ENCODE results near the gene CYBB.

DNA sequence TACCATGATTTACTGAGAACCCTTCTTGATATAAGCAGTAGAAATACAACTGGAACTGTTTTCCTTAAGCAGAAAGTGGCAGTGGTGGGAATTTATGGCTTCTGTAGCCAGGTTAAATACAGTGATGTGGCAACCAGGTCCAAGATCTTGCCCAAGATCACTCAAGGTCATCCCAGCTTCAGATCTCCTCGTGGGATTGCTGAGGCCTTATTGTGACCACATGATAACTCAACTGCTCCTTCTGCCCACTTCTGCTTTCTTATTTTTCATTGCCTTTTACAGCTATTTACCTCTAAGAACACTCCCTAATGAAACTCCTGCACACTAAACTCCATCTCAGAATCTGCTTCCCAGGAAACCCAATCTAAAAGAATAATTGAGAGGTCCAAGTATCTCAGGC, 12.4 kb upstream of the CYBB start:
- TF ChIP-seq, protein P1, sequence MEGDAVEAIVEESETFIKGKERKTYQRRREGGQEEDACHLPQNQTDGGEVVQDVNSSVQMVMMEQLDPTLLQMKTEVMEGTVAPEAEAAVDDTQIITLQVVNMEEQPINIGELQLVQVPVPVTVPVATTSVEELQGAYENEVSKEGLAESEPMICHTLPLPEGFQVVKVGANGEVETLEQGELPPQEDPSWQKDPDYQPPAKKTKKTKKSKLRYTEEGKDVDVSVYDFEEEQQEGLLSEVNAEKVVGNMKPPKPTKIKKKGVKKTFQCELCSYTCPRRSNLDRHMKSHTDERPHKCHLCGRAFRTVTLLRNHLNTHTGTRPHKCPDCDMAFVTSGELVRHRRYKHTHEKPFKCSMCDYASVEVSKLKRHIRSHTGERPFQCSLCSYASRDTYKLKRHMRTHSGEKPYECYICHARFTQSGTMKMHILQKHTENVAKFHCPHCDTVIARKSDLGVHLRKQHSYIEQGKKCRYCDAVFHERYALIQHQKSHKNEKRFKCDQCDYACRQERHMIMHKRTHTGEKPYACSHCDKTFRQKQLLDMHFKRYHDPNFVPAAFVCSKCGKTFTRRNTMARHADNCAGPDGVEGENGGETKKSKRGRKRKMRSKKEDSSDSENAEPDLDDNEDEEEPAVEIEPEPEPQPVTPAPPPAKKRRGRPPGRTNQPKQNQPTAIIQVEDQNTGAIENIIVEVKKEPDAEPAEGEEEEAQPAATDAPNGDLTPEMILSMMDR (IDR thresholded peaks at IDR 0.05), result no peak
- TF ChIP-seq POLR2A (IDR thresholded peaks at IDR 0.05), result no peak

All from esophagus squamous epithelium (tissue), 4 donors.